Measurements from ENCODE around the gene CHN2.

DNA sequence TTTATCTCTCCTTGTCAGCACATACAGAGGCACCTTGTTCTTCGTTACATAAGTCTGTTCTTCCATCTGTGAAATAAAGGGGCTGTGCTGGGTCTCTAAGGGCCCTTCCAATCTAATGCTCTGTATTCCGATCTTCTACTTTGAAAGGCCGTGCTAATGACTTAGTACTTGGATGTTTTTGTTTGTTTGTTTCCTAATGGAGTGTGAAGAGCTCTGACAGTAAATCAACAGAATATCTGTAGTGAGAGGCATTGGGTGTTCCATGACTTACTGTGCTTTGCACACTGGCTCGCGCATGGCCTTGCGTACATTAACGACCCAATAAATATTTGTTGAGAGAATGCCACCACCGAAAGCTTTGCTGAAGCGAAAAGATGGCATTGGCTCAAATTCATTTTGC lies 162.1 kb downstream of the CHN2 start:
- TF ChIP-seq, protein P1, sequence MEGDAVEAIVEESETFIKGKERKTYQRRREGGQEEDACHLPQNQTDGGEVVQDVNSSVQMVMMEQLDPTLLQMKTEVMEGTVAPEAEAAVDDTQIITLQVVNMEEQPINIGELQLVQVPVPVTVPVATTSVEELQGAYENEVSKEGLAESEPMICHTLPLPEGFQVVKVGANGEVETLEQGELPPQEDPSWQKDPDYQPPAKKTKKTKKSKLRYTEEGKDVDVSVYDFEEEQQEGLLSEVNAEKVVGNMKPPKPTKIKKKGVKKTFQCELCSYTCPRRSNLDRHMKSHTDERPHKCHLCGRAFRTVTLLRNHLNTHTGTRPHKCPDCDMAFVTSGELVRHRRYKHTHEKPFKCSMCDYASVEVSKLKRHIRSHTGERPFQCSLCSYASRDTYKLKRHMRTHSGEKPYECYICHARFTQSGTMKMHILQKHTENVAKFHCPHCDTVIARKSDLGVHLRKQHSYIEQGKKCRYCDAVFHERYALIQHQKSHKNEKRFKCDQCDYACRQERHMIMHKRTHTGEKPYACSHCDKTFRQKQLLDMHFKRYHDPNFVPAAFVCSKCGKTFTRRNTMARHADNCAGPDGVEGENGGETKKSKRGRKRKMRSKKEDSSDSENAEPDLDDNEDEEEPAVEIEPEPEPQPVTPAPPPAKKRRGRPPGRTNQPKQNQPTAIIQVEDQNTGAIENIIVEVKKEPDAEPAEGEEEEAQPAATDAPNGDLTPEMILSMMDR (IDR thresholded peaks at IDR 0.05): no peak
- no peak for TF ChIP-seq EZH2 (IDR thresholded peaks at IDR 0.05)
- TF ChIP-seq EZH2phosphoT487 (IDR thresholded peaks at IDR 0.05): no peak
